Colonic mucosa (tissue), 4 donors: ENCODE data around the gene ME2. TPM values are rescaled to one million over a fixed set of nuclear protein-coding genes. Genes with fewer than 3 reads are reported as not detected.
"Not testable (repeated sequence)": the region's sequence is repeated elsewhere in the genome, so short reads cannot be mapped to it uniquely, and the experiment has no call there.

ENCODE experiments used
- DNase-seq: peaks from one replicate; pipeline ENCODE4 v3.0.0-alpha.2; 2020
- H3K27ac ChIP-seq: fragments of 200-600 bp; one replicate; pipeline ENCODE4 v1.8.0; 2021
- H3K27me3 ChIP-seq: fragments of 200-600 bp; one replicate; pipeline ENCODE4 v1.8.0; 2021
- H3K36me3 ChIP-seq: fragments of 200-600 bp; one replicate; pipeline ENCODE4 v1.8.0; 2021
- H3K4me1 ChIP-seq: fragments of 200-600 bp; one replicate; pipeline ENCODE4 v1.8.0; 2021; ENCODE audit warnings: mild to moderate bottlenecking
- H3K4me3 ChIP-seq: fragments of 200-600 bp; one replicate; pipeline ENCODE4 v1.8.0; 2021
- H3K9ac ChIP-seq, 2 donors: one replicate each; pipeline ENCODE4 v1.7.0; 2013; ENCODE audit warnings: control low read depth in 2 of 2, low read depth in 2 of 2, low read length in 2 of 2
- H3K9me3 ChIP-seq: fragments of 200-600 bp; one replicate; pipeline ENCODE4 v1.8.0; 2021
- intact Hi-C: fragments of 100-400 bp; cut with DNase I; formaldehyde crosslinking; loops from one replicate; pipeline ENCODE4 v1.14.1; 2022
- total RNA-seq, 2 donors: library from RNA; stranded (reverse); fragmentation: NEBNext Ultra II Directional in 1 of 2; extraction: Animal tissue kit (Norgen Biotek cat#: 25700) in 1 of 2; gene quantifications; one replicate each; pipeline ENCODE4 v1.2.1, GENCODE V29; 2021
- TF ChIP-seq, protein P1 (sequence below): fragments of 200-600 bp; IDR thresholded peaks from one replicate; pipeline ENCODE4 v1.8.0; 2022; ENCODE audit warnings: antibody characterized with exemption, mild to moderate bottlenecking
- donor health status: healthy.
- donor health status: DM: no; HTN: no; CAD: no.
- donor health status: DM: no; HTN: no; CAD: no.

Gene ME2
- total RNA-seq, 2 donors from 2014 or later, result 59.4 to 76.5 TPM

DNA sequence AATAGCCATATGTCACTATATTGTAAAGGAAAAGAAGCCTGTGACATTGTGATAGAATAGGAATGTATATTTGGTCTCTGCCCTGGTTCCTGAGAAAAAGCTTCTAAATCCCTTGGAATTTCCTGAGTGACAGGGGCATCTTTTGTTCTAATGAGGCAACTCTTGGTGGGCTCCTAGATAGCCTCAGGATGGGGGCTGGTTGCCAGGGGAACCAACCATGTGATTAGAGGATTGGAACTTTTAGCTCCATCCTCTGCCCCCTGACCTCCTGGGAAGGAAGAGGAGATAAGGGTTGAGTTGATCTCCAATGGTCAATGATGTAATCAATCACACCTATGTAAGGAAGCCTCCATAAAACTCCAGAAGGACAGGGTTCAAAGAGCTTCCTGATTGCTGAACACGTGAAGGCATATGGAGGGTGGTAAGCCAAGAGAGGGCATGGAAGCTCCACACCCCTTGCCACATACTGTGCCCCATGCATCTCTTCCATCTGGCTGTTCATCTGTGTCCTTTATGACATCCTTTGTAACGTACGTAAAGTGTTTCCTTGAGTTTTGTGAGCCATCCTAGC is 2.9 kb upstream of the ME2 start:
- H3K9ac ChIP-seq, result no peak overlapping the region
- H3K27ac ChIP-seq, result peak overlapping the region; percentile 5
- peak; percentile 47 for DNase-seq
- H3K36me3 ChIP-seq, result no peaks in the 10 kb centered on the region
- H3K27me3 ChIP-seq, result no peaks in the 10 kb centered on the region
- TF ChIP-seq, protein P1, sequence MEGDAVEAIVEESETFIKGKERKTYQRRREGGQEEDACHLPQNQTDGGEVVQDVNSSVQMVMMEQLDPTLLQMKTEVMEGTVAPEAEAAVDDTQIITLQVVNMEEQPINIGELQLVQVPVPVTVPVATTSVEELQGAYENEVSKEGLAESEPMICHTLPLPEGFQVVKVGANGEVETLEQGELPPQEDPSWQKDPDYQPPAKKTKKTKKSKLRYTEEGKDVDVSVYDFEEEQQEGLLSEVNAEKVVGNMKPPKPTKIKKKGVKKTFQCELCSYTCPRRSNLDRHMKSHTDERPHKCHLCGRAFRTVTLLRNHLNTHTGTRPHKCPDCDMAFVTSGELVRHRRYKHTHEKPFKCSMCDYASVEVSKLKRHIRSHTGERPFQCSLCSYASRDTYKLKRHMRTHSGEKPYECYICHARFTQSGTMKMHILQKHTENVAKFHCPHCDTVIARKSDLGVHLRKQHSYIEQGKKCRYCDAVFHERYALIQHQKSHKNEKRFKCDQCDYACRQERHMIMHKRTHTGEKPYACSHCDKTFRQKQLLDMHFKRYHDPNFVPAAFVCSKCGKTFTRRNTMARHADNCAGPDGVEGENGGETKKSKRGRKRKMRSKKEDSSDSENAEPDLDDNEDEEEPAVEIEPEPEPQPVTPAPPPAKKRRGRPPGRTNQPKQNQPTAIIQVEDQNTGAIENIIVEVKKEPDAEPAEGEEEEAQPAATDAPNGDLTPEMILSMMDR, result no peak
- no peaks in the 10 kb centered on the region for H3K9me3 ChIP-seq
- H3K4me1 ChIP-seq, result peaks cover 4% of the 10 kb centered on the region
- intact Hi-C loops, result no loop called here
- H3K4me3 ChIP-seq, result no peak overlapping the region

DNA sequence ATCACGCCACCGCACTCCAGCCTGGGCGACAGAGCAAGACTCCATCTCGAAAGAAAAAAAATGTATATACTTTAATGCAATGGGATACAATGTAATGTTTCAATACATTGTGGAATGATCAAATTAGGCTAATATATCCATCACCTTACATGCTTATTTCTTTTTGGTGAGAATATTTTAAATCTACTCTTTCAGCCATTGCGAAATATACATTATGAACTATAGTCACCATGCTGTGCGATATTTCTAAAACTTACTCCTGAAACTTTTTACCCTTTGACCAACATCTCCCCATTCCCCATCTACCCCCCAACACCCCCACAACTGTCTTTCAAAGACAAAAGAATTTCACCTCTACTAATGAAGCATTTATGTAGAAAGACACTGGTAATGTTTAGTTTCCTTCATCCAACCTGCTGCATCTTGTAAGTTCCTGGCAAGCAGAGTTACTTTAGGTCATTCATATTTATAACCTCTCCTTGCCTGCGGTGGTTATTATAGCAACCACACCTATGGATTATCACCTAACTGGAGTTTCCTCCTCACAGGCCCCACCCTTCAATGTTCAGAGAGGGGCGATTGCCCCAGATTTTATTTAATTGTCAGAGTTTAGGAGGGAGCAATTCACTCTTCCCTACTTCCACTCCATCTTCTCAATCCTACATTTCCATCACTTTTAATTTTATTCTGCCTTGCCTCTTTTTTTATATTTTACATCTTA is 1.2 kb upstream of the ME2 start:
- Histone ChIP-seq H3K27me3 (no peaks in the 10 kb centered on the region), H3K4me3 (peak overlapping the region; percentile 76), H3K27ac (peak overlapping the region; percentile 100), H3K9me3 (no peaks in the 10 kb centered on the region), H3K9ac (peak overlapping the region; percentile 95 to 97), H3K36me3 (no peaks in the 10 kb centered on the region), H3K4me1 (peaks cover 4% of the 10 kb centered on the region)
- TF ChIP-seq, protein P1, result no peak
- peak; percentile 56 for DNase-seq
- intact Hi-C loops, result no loop called here

DNA sequence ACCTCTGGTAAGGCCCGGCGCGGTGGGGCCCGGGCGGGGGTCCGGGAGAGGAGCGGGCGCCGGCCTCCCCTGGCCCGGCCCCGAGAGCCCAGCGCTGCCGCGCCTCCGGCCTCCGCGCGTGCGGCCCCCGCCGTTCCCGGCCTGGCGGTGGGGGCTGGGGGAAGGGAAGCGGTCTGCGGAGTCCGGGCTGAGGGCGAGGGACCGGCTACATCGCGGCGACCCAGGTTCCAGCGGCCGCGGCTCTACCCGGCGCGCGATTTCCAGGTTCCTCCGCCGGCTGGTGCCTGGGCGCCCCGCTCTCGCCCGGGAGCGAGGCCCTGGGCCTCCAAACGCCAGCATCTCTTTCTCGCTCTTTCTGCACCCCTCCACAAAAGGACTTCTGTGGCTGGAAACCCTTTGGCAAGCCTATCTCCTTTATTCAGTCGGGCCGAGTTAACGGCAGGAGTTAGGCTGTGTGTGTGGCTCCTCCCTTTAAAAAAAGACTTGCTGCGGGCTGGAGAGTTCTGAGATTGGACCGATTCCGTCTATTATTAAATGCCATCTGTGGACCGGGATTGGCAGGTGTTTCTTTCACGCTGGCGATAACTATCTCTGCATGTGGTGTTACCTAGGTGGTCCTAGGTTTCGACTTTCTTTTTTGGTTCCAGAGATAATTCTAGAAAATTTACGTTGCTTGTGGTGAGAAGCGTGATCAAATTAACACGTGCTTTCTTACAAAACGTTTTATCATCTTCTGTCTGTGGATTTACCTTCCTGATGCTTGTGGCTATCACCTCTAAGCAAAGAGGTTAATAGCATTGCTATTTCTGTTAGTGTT is 592 bp downstream of the ME2 start:
- no peaks in the 10 kb centered on the region for H3K36me3 ChIP-seq
- H3K9ac ChIP-seq, result peak overlapping the region; percentile 84 to 93
- TF ChIP-seq, protein P1, result no peak
- peak overlapping the region; percentile 100 for H3K27ac ChIP-seq
- no peaks in the 10 kb centered on the region for H3K9me3 ChIP-seq
- H3K4me1 ChIP-seq, result peaks cover 4% of the 10 kb centered on the region
- intact Hi-C loops, result loop anchor here (10.0 kb wide), 1 partner anchor 65 kb away; no protein-coding TSS in a partner anchor
- DNase-seq, result peak; percentile 53
- no peaks in the 10 kb centered on the region for H3K27me3 ChIP-seq
- H3K4me3 ChIP-seq, result peak overlapping the region; percentile 76

DNA sequence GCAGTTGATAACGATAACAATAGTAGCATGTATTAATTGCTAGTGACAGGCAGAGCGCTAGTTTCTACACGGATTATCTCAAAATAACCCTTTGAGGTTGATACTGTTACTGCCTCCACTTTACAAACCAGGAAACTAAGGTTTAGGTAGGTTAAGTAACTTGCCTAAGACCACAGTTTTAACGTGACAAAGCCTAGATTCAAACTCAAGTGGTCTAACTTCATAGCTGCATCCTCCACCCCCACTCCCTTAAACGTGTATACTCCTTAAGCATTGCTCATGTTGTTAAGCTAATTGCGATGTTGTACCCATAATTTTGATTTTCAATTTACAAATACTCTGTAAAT is 1.2 kb downstream of the ME2 start:
- TF ChIP-seq, protein P1, result no peak
- H3K9ac ChIP-seq, result peak overlapping the region in 1 of 2 donors; percentile 84
- peak overlapping the region; percentile 76 for H3K4me3 ChIP-seq
- peak overlapping the region; percentile 100 for H3K27ac ChIP-seq
- no peaks in the 10 kb centered on the region for H3K9me3 ChIP-seq
- intact Hi-C loops, result loop anchor here (10.0 kb wide), 1 partner anchor 65 kb away; no protein-coding TSS in a partner anchor
- DNase-seq, result no peak
- no peaks in the 10 kb centered on the region for H3K36me3 ChIP-seq
- no peaks in the 10 kb centered on the region for H3K27me3 ChIP-seq
- H3K4me1 ChIP-seq, result peaks cover 4% of the 10 kb centered on the region

DNA sequence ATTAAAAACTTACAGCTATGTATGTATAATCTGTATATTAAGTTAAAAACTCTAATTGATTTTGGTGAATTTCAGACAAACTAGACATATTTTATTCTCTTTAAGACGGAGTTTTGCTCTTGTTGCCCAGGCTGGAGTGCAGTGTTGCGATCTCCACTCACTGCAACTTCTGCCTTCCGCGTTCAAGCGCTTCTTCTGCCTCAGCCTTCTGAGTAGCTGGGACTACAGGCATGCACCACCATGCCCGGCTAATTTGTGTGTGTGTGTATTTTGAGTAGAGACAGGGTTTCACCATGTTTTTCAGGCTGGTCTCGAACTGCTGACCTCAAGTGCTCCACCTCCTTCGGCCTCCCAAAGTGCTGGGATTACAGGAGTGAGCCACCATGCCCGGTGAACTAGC is 2.0 kb downstream of the ME2 start:
- not testable (repeated sequence) for H3K9ac ChIP-seq, H3K4me1 ChIP-seq, DNase-seq, H3K27me3 ChIP-seq, H3K27ac ChIP-seq, H3K4me3 ChIP-seq, H3K36me3 ChIP-seq, H3K9me3 ChIP-seq
- intact Hi-C loops, result loop anchor here (10.0 kb wide), 1 partner anchor 64 kb away; no protein-coding TSS in a partner anchor
